Kidney (tissue), 14 donors: ENCODE measurements around the gene GPC6. TPM values are rescaled to one million over a fixed set of nuclear protein-coding genes. Genes with fewer than 3 reads are reported as not detected.

Source experiments
- DNase-seq, 5 donors: peaks; one replicate each; pipeline ENCODE4 v3.0.0-alpha.2; 2013 to 2020
- FAIRE-seq: peaks from 2 replicates; lab custom pipeline; 2012; peaks lifted over from hg19 to GRCh38; lab: Jason Lieb, UNC
- H3K27ac ChIP-seq, 2 donors: one replicate each; pipeline ENCODE4 v1.7.0; 2013; ENCODE audit warnings: low read depth in 2 of 2, low read length in 2 of 2, inconsistent platforms in 1 of 2
- H3K27me3 ChIP-seq: one replicate; pipeline ENCODE4 v1.7.1; 2013; ENCODE audit warnings: low read length, inconsistent platforms; ENCODE audit not compliant: control insufficient read depth, insufficient read depth
- H3K36me3 ChIP-seq, 3 donors: one replicate each; pipeline versions ENCODE4 v1.7.0 to v1.7.1; 2013; ENCODE audit warnings: low read length in 3 of 3, control low read depth in 1 of 3, inconsistent platforms in 1 of 3; ENCODE audit not compliant: insufficient read depth in 3 of 3, control insufficient read depth in 2 of 3
- H3K4me1 ChIP-seq, 3 donors: one replicate each; pipeline versions ENCODE4 v1.7.0 to v1.7.1; 2013; ENCODE audit warnings: low read length in 3 of 3, inconsistent platforms in 1 of 3, low read depth in 1 of 3; ENCODE audit not compliant: control insufficient read depth in 2 of 3, insufficient read depth in 2 of 3
- H3K4me3 ChIP-seq, 3 donors: one replicate each; pipeline versions ENCODE4 v1.7.0 to v1.8.1; 2013; ENCODE audit warnings: low read length in 3 of 3, control low read depth in 1 of 3, inconsistent platforms in 1 of 3
- H3K9ac ChIP-seq, 3 donors: one replicate each; pipeline versions ENCODE4 v1.7.0 to v1.7.1; 2013; ENCODE audit warnings: low read length in 3 of 3, control low read depth in 1 of 3, inconsistent platforms in 1 of 3
- H3K9me3 ChIP-seq, 3 donors: one replicate each; pipeline versions ENCODE4 v1.7.0 to v1.7.1; 2013; ENCODE audit warnings: low read length in 3 of 3, control low read depth in 1 of 3, inconsistent platforms in 1 of 3; ENCODE audit not compliant: control insufficient read depth in 2 of 3, insufficient read depth in 1 of 3
- intact Hi-C: fragments of 100-400 bp; cut with DNase I; formaldehyde crosslinking; loops from one replicate; pipeline ENCODE4 v1.11.1; 2022
- polyA plus RNA-seq: library from polyadenylated mRNA; stranded (reverse); fragments of 350-450 nt; fragmentation: Illumina TruSeq; extraction: RNeasy Lipid Tissue Mini Kit (QIAGEN cat#74804); gene quantifications from one replicate; pipeline ENCODE4 v1.2.3, GENCODE V29; 2014; ENCODE audit warnings: low read depth, low replicate concordance; ENCODE audit not compliant: insufficient read depth
- total RNA-seq: library from RNA; stranded (reverse); fragmentation: NEBNext Ultra II Directional; extraction: Animal tissue kit (Norgen Biotek cat#: 25700); gene quantifications from one replicate; pipeline ENCODE4 v1.2.1, GENCODE V29; 2021
- TF ChIP-seq, protein P1 (sequence below): IDR thresholded peaks from 3 replicates; pipeline ENCODE4 v1.5.1; 2012; ENCODE audit warnings: mild to moderate bottlenecking, moderate library complexity, borderline replicate concordance; ENCODE audit not compliant: insufficient read depth; ENCODE audit errors: extremely low read depth
- donor health status: control.
- donor health status: control.
- donor health status: control.
- donor health status: control.
- donor health status: control.
- donor health status: DM: yes; HTN: yes; CAD: no.
- donor health status: Normal renal cell carcinoma (clear cell type).

The GPC6 gene
- total and polyA plus RNA-seq, 2 donors from 2014 or later, result 6.2 to 15.5 TPM

DNA sequence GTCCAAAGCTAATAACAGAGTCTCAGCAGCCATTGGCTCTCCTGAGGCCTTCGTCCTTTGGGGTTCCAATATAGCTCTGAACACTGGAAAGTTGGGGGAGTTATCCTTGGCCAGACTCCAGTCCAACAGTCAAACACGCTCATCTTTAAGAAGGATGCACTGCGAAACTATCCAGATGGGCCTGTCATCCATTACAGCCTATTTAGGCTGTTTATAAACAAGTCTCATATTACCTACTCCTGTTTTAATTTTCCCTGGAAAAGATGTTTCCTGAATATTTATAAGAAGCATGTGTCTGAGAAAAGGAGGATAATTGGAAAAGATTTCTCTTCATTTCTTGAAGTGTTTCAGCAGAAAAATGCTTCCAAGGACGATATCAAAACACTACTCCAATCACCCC is 1082.2 kb downstream of the GPC6 start:
- no peak for DNase-seq
- H3K9me3 ChIP-seq, result no peaks in the 10 kb centered on the region
- no peak for FAIRE-seq
- no peak overlapping the region for H3K27ac ChIP-seq
- TF ChIP-seq, protein P1, sequence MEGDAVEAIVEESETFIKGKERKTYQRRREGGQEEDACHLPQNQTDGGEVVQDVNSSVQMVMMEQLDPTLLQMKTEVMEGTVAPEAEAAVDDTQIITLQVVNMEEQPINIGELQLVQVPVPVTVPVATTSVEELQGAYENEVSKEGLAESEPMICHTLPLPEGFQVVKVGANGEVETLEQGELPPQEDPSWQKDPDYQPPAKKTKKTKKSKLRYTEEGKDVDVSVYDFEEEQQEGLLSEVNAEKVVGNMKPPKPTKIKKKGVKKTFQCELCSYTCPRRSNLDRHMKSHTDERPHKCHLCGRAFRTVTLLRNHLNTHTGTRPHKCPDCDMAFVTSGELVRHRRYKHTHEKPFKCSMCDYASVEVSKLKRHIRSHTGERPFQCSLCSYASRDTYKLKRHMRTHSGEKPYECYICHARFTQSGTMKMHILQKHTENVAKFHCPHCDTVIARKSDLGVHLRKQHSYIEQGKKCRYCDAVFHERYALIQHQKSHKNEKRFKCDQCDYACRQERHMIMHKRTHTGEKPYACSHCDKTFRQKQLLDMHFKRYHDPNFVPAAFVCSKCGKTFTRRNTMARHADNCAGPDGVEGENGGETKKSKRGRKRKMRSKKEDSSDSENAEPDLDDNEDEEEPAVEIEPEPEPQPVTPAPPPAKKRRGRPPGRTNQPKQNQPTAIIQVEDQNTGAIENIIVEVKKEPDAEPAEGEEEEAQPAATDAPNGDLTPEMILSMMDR, result no peak
- H3K9ac ChIP-seq, result no peak overlapping the region
- no peaks in the 10 kb centered on the region for H3K4me1 ChIP-seq
- no peaks in the 10 kb centered on the region for H3K36me3 ChIP-seq
- H3K27me3 ChIP-seq, result no peaks in the 10 kb centered on the region
- H3K4me3 ChIP-seq, result no peak overlapping the region
- intact Hi-C loops, result no loop called here

DNA sequence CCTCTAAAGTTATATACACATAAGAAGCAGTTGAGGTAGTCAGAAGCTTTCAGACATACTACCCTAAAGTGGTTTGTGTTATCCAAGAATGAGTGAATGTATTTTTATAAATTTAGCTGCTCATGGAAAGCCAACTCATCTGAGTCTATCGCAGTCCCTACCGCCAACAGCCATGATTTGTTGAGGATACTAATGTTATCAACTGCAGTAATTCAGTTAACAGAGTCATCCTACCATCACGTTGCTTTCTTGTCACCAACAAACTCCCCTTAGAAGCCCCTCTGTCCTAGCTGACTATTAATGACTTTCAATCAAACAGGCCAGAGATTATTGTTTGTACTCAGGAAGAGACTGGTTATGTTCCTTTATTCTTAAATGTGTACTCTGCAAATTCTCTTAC is 1083.0 kb downstream of the GPC6 start:
- Histone ChIP-seq H3K4me3 (no peak overlapping the region), H3K27ac (no peak overlapping the region), H3K4me1 (no peaks in the 10 kb centered on the region), H3K9ac (no peak overlapping the region), H3K27me3 (no peaks in the 10 kb centered on the region), H3K36me3 (no peaks in the 10 kb centered on the region), H3K9me3 (no peaks in the 10 kb centered on the region)
- FAIRE-seq (no peak), DNase-seq (no peak)
- intact Hi-C loops, result no loop called here
- TF ChIP-seq, protein P1, result no peak

DNA sequence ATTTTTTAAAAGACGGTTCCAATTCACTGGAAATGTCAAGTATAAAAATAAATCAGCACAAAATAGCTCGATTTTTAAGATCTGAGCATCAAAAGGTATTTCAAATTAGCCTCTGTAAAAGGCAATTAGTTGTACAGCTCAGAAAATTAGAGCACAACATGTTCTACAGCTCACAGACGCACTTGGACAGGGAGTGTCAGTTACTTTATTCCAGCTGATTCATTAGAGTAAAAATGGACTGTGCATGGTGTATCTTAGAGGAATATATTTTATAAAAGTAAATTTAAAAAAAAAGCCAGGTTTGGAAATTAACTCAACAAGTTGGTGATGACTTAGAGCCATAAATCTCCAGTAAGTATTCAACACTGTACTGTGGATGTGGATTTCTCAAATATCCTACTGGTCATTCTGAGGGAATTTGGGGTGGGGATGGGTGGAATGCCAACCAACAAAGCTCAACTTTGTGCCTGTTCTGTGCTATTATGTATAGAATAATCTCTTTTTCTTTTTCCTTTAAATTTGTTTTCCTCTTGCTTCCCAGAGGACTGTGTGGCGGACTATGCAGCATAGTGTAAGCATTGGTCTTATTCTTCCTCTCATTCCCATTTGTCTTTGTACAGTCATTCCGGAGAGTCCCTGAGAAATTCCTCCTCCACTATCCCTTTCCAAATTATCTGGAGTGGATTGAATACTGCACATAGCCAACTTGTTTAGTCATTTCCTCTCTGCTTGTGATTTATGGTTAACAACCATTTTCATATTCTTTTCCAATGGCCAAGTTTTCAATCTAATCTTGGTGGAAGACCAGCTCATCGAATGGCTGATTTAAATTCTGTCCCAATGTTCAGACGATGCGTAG is 1083.6 kb downstream of the GPC6 start:
- intact Hi-C loops, result no loop called here
- no peak overlapping the region for H3K4me3 ChIP-seq
- FAIRE-seq (no peak), DNase-seq (no peak)
- H3K27me3 ChIP-seq, result no peaks in the 10 kb centered on the region
- TF ChIP-seq, protein P1, result no peak
- H3K27ac ChIP-seq, result no peak overlapping the region
- no peak overlapping the region for H3K9ac ChIP-seq
- H3K4me1 ChIP-seq, result no peaks in the 10 kb centered on the region
- no peaks in the 10 kb centered on the region for H3K9me3 ChIP-seq
- no peaks in the 10 kb centered on the region for H3K36me3 ChIP-seq
